Endometrial microvascular endothelial cells (primary cell): ENCODE results near the gene PCARE. TPM values are rescaled to one million over a fixed set of nuclear protein-coding genes. Genes with fewer than 3 reads are reported as not detected.

ENCODE experiments used
- in situ Hi-C: cut with HindIII; loops from 2 replicates; pipeline ENCODE4 v1.10.0; 2017; ENCODE audit warnings: low sequenced_read_pairs, low pct_unique_long_range_greater_than_20kb; ENCODE audit errors: inconsistent ontology term
- total RNA-seq: library from RNA; depleted of rRNA; stranded (reverse); fragments of >200 nt; gene quantifications from one replicate; pipeline ENCODE4 v1.2.3, GENCODE V29; 2015; ENCODE audit errors: inconsistent ontology term

The PCARE gene
- total RNA-seq, 1 donor from 2014 or later = not detected

GRCh38 chr2:29066271-29066860 lies 8.0 kb downstream of the PCARE start:
- in situ Hi-C loops = no loop called here

GRCh38 chr2:29065068-29065811 lies 9.1 kb downstream of the PCARE start:
- in situ Hi-C loops = no loop called here

GRCh38 chr2:29064746-29065067 lies 9.6 kb downstream of the PCARE start:
- in situ Hi-C loops = no loop called here

GRCh38 chr2:29064346-29064715 lies 10.0 kb downstream of the PCARE start:
- in situ Hi-C loops = no loop called here

GRCh38 chr2:29063646-29064345 lies 10.5 kb downstream of the PCARE start:
- in situ Hi-C loops = no loop called here

- in situ Hi-C loops = no loop called here
Measured at GRCh38 chr2:29063056-29063455, 11.3 kb downstream of the PCARE start.

- in situ Hi-C loops = no loop called here
Measured at GRCh38 chr2:29062371-29062770, 12.0 kb downstream of the PCARE start.

GRCh38 chr2:29061616-29062015 lies 12.7 kb downstream of the PCARE start:
- in situ Hi-C loops = no loop called here

- in situ Hi-C loops = no loop called here
Measured at GRCh38 chr2:29061176-29061575, 13.1 kb downstream of the PCARE start.

- in situ Hi-C loops = no loop called here
Measured at GRCh38 chr2:29060441-29060840, 13.9 kb downstream of the PCARE start.

GRCh38 chr2:29059624-29060023 lies 14.7 kb downstream of the PCARE start:
- in situ Hi-C loops = no loop called here

GRCh38 chr2:29057006-29057405 lies 17.3 kb downstream of the PCARE start:
- in situ Hi-C loops = no loop called here

GRCh38 chr2:29056452-29056851 lies 17.9 kb downstream of the PCARE start:
- in situ Hi-C loops = no loop called here

- in situ Hi-C loops = no loop called here
Measured at GRCh38 chr2:29055601-29056000, 18.7 kb downstream of the PCARE start.

- in situ Hi-C loops = no loop called here
Measured at GRCh38 chr2:29054430-29054829, 19.9 kb downstream of the PCARE start.

GRCh38 chr2:29053670-29054400 lies 20.5 kb downstream of the PCARE start:
- in situ Hi-C loops = no loop called here

- in situ Hi-C loops = no loop called here
Measured at GRCh38 chr2:29053223-29053622, 21.1 kb downstream of the PCARE start.

GRCh38 chr2:29052807-29053206 lies 21.5 kb downstream of the PCARE start:
- in situ Hi-C loops = no loop called here

GRCh38 chr2:29051730-29052129 lies 22.6 kb downstream of the PCARE start:
- in situ Hi-C loops = no loop called here

GRCh38 chr2:29050591-29050990 lies 23.7 kb downstream of the PCARE start:
- in situ Hi-C loops = no loop called here
